ENCODE data around the gene NGEF.

NGEF gene

DNA sequence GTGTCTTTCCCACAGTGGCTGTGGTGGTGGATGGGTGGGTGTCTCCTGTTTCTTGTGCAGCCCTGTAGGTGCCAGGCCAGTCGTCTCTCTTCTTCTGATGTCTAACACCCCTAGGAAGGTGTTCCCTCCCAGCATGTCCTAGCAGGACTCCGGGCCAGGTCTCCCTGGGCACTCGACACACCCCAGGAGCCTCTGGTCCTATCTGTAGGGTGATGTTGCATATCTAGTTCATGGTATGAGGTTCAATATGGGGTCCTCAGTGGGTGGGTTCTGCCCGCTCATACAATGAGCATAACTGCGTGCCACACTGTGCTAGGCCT, 14.4 kb downstream of the NGEF start:
- Histone ChIP-seq H3K27me3 (no peaks in the 10 kb centered on the region), H3K9me3 (no peaks in the 10 kb centered on the region), H3K4me3 (ENCODE audit: low read depth in 1 of 2, low read length in 1 of 2) (no peak overlapping the region), H3K36me3 (no peaks in the 10 kb centered on the region), H3K27ac (no peak overlapping the region), H3K4me1 (ENCODE audit: control insufficient read depth in 1 of 2, insufficient read depth in 1 of 2, low read depth in 1 of 2, low read length in 1 of 2) (no peaks in the 10 kb centered on the region)
- TF ChIP-seq, protein P1, sequence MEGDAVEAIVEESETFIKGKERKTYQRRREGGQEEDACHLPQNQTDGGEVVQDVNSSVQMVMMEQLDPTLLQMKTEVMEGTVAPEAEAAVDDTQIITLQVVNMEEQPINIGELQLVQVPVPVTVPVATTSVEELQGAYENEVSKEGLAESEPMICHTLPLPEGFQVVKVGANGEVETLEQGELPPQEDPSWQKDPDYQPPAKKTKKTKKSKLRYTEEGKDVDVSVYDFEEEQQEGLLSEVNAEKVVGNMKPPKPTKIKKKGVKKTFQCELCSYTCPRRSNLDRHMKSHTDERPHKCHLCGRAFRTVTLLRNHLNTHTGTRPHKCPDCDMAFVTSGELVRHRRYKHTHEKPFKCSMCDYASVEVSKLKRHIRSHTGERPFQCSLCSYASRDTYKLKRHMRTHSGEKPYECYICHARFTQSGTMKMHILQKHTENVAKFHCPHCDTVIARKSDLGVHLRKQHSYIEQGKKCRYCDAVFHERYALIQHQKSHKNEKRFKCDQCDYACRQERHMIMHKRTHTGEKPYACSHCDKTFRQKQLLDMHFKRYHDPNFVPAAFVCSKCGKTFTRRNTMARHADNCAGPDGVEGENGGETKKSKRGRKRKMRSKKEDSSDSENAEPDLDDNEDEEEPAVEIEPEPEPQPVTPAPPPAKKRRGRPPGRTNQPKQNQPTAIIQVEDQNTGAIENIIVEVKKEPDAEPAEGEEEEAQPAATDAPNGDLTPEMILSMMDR (IDR thresholded peaks at IDR 0.05) = no peak

DNA sequence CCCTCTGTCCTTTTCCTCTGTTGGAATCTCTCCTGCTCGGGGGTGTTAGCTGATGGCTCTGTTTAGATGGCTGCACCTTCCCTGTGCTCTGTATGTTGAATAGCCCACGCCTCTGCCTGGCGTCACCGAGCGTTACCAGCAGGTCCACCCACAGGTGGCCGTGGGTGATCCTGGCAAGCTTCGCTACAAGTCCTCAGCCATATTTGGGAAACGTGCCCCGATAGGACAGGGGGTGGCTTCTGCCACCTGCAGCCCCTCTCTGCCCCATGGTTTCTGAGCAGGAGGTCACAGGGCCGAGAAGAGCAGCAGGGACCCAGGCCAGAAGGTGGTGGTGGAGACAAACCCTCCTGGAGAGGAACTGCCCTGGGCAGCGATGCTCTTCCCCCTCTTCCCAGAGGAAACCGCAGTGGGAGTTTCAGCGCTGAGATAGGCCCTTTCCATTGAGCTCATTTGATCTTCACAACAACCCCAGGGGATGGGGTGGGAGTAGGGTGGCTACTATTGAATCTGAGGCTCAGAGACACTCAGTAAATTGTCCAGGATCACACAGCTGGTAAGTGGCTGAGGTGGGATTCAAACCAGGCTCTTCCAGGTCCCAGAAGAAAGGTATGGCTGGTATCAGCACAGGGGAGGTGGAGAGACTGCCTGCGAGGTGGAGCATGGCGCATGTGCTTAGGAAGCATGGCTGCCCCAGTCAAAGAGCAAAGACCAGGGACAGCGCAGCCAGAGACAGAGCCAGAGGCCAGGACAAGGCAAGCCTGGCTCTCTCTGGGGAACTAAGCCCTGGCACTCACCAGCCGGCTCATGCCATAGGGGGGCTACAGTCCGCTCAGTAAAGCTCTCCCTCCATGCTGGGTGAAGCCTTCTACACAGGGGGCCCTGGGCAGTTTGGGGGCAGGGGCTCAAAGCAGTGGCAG, 15.0 kb downstream of the NGEF start:
- Histone ChIP-seq H3K9me3 (no peaks in the 10 kb centered on the region), H3K27me3 (no peaks in the 10 kb centered on the region), H3K36me3 (no peaks in the 10 kb centered on the region), H3K4me3 (ENCODE audit: low read depth in 1 of 2, low read length in 1 of 2) (no peak overlapping the region), H3K27ac (no peak overlapping the region), H3K4me1 (ENCODE audit: control insufficient read depth in 1 of 2, insufficient read depth in 1 of 2, low read depth in 1 of 2, low read length in 1 of 2) (no peaks in the 10 kb centered on the region)
- TF ChIP-seq, protein P1 (IDR thresholded peaks at IDR 0.05) = no peak

DNA sequence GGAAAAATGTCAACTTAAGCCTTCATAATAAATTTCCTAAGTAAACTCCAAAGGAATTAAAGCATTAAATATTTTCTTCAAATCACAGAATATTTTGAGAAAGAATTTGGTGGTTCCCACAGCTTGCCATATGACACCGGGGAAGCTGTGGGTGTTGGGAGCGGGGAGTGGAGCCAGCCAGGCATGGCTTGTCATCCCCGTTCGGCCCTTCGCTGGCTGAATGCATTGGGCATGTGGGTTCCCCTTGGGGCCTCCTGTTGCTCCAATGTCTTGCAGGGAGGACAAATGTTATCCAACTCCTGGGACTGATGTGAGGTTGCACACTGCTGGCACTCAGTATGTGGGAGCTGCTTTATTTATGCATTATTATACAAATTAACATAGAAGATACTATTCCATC, 18.6 kb downstream of the NGEF start:
- H3K36me3 ChIP-seq = no peaks in the 10 kb centered on the region
- no peaks in the 10 kb centered on the region for H3K9me3 ChIP-seq
- TF ChIP-seq, protein P1 (IDR thresholded peaks at IDR 0.05) = no peak
- no peaks in the 10 kb centered on the region for H3K4me1 ChIP-seq (ENCODE audit: control insufficient read depth in 1 of 2, insufficient read depth in 1 of 2, low read depth in 1 of 2, low read length in 1 of 2)
- H3K4me3 ChIP-seq (ENCODE audit: low read depth in 1 of 2, low read length in 1 of 2) = no peak overlapping the region
- no peak overlapping the region for H3K27ac ChIP-seq
- no peaks in the 10 kb centered on the region for H3K27me3 ChIP-seq

DNA sequence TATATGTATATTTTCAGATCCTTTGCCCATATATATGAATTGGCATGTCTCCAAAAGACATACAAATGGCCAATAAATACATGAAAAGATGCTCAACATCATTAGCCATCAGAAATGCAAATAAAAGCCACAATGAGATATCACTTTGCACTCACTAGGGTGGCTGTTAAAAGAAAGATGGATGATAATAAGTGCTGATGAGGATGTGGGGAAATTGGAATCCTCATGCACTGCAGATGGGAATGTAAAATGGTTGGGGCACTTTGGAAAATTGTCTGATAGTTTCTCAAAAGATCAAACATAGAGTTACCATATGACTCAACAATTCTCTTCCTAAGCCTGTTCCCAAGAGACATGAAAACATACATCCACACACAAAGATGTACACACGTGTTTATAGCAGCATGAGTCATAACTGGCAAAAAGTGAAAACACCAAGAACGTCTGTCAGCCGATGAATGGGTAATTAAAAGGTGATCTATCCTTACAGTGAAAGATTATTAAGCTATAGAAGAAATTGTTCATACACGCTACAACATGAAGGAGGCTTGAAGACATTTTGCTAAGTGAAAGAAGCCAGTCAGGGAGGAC, 19.7 kb downstream of the NGEF start:
- Histone ChIP-seq H3K4me3 (ENCODE audit: low read depth in 1 of 2, low read length in 1 of 2) (no peak overlapping the region), H3K27me3 (no peaks in the 10 kb centered on the region), H3K27ac (no peak overlapping the region), H3K4me1 (ENCODE audit: control insufficient read depth in 1 of 2, insufficient read depth in 1 of 2, low read depth in 1 of 2, low read length in 1 of 2) (no peaks in the 10 kb centered on the region), H3K36me3 (no peaks in the 10 kb centered on the region), H3K9me3 (no peaks in the 10 kb centered on the region)
- TF ChIP-seq, protein P1 (IDR thresholded peaks at IDR 0.05) = no peak

DNA sequence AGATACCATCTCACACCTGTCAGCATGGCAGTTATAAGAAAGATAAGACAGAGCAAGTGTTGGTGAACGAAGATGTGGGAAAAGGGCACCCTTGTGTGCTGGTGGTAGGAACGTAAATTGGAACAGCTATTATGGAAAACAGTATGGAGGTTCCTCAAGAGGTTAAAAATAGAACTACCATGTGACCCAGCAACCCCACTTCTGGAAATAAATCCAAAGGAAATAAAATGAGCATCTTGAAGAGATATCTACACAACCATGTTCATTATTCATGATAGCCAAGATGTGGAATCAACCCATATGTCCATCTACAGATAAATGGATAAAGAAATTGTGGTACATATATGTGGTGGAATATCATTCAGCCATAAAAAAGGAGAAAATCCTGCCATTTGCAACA, 26.9 kb downstream of the NGEF start:
- Histone ChIP-seq H3K4me3 (ENCODE audit: low read depth in 1 of 2, low read length in 1 of 2) (no peak overlapping the region), H3K36me3 (no peaks in the 10 kb centered on the region), H3K27me3 (peaks cover 9% of the 10 kb centered on the region), H3K27ac (no peak overlapping the region), H3K4me1 (ENCODE audit: control insufficient read depth in 1 of 2, insufficient read depth in 1 of 2, low read depth in 1 of 2, low read length in 1 of 2) (no peaks in the 10 kb centered on the region), H3K9me3 (no peaks in the 10 kb centered on the region)
- TF ChIP-seq, protein P1 (IDR thresholded peaks at IDR 0.05) = no peak
